DND-41 (cell line): ENCODE measurements around the gene KCNN3.

Source experiments
- ATAC-seq: fragments of 200-7000 bp; cut with Tn5 transposase; 3 replicates; pipeline ENCODE4 v1.9.1; 2021; ENCODE audit warnings: low read depth; ENCODE audit not compliant: insufficient read depth
- DNase-seq: peaks from one replicate; pipeline ENCODE4 v3.0.0-alpha.2; 2020
- H2AFZ ChIP-seq: 2 replicates; pipeline ENCODE4 v1.6.0; 2012; ENCODE audit warnings: low read depth, low read length
- H3K27ac ChIP-seq: 2 replicates; pipeline ENCODE4 v1.5.1; 2012; ENCODE audit warnings: low read length, inconsistent platforms
- H3K27me3 ChIP-seq: fragments of 200-600 bp; sonication (generic); 2 replicates; pipeline ENCODE4 v1.6.0; 2012; ENCODE audit warnings: low read length, mild to moderate bottlenecking, inconsistent platforms; ENCODE audit not compliant: insufficient read depth, poor library complexity
- H3K36me3 ChIP-seq: 2 replicates; pipeline ENCODE4 v1.5.1; 2012; ENCODE audit warnings: low read length, inconsistent platforms; ENCODE audit not compliant: insufficient read depth
- H3K4me1 ChIP-seq: 2 replicates; pipeline ENCODE4 v1.5.1; 2012; ENCODE audit warnings: mild to moderate bottlenecking, low read length; ENCODE audit not compliant: insufficient read depth
- H3K4me2 ChIP-seq: 2 replicates; pipeline ENCODE4 v1.6.0; 2012; ENCODE audit warnings: mild to moderate bottlenecking, moderate library complexity, low read length, inconsistent platforms; ENCODE audit not compliant: insufficient read depth
- H3K4me3 ChIP-seq, 2 experiments: fragments of 200-600 bp in 1 of 2; shearing (Covaris generic) in 1 of 2; 2 replicates each; pipeline ENCODE4 v1.5.1; 2012 to 2016; ENCODE audit warnings: inconsistent platforms in 2 of 2, low read length in 2 of 2, mild to moderate bottlenecking in 2 of 2, low read depth in 1 of 2, moderate library complexity in 1 of 2
- H3K79me2 ChIP-seq: 2 replicates; pipeline ENCODE4 v1.6.0; 2012; ENCODE audit warnings: low read length, inconsistent platforms; ENCODE audit not compliant: insufficient read depth
- H3K9ac ChIP-seq: 2 replicates; pipeline ENCODE4 v1.6.0; 2012; ENCODE audit warnings: low read depth, mild to moderate bottlenecking, inconsistent platforms, low read length, moderate library complexity
- H3K9me3 ChIP-seq: 2 replicates; pipeline ENCODE4 v1.5.1; 2012; ENCODE audit warnings: low read length, moderate library complexity, mild to moderate bottlenecking, inconsistent platforms; ENCODE audit not compliant: insufficient read depth, severe bottlenecking
- H4K20me1 ChIP-seq: 2 replicates; pipeline ENCODE4 v1.6.0; 2012; ENCODE audit warnings: low read length; ENCODE audit not compliant: insufficient read depth
- CTCF ChIP-seq: IDR thresholded peaks from 2 replicates; pipeline ENCODE4 v1.5.1; 2012; ENCODE audit warnings: borderline replicate concordance, low read length, moderate library complexity, mild to moderate bottlenecking; ENCODE audit not compliant: poor library complexity, severe bottlenecking; ENCODE audit errors: extremely low read depth
- EZH2 ChIP-seq: IDR thresholded peaks from 3 replicates; pipeline ENCODE4 v1.6.1; 2012; ENCODE audit warnings: borderline replicate concordance, low read depth, mild to moderate bottlenecking, moderate library complexity, low read length, inconsistent platforms; ENCODE audit not compliant: severe bottlenecking

Gene KCNN3

GRCh38 chr1:154845879-154846278, 24.2 kb downstream of the KCNN3 start:
- no peak overlapping the region for H3K27ac ChIP-seq
- no peaks in the 10 kb centered on the region for H3K79me2 ChIP-seq
- no peak for ATAC-seq
- TF ChIP-seq CTCF, result no peak
- no peak for TF ChIP-seq EZH2
- H3K27me3 ChIP-seq, result no peaks in the 10 kb centered on the region
- H2AFZ ChIP-seq, result no peak overlapping the region
- no peak overlapping the region for H3K4me3 ChIP-seq
- no peaks in the 10 kb centered on the region for H3K9me3 ChIP-seq
- no peaks in the 10 kb centered on the region for H3K36me3 ChIP-seq
- H3K4me2 ChIP-seq, result no peak overlapping the region
- no peak for DNase-seq
- H3K4me1 ChIP-seq, result no peaks in the 10 kb centered on the region
- H3K9ac ChIP-seq, result no peak overlapping the region
- 0 out of 2 replicates have a peak, but pooled peaks cover 2% of the 10 kb centered on the region for H4K20me1 ChIP-seq

GRCh38 chr1:154845174-154845573, 24.9 kb downstream of the KCNN3 start:
- Histone ChIP-seq H3K4me2 (no peak overlapping the region), H3K27me3 (no peaks in the 10 kb centered on the region), H3K9ac (no peak overlapping the region), H3K4me3 (no peak overlapping the region), H3K36me3 (no peaks in the 10 kb centered on the region), H3K9me3 (no peaks in the 10 kb centered on the region), H3K79me2 (no peaks in the 10 kb centered on the region), H3K27ac (no peak overlapping the region), H4K20me1 (0 out of 2 replicates have a peak, but pooled peaks cover 2% of the 10 kb centered on the region), H2AFZ (no peak overlapping the region), H3K4me1 (no peaks in the 10 kb centered on the region)
- TF ChIP-seq CTCF (no peak), EZH2 (no peak)
- no peak for ATAC-seq
- DNase-seq, result no peak

GRCh38 chr1:154844297-154844681, 25.8 kb downstream of the KCNN3 start:
- no peaks in the 10 kb centered on the region for H3K4me1 ChIP-seq
- 0 out of 2 replicates have a peak, but pooled peaks cover 2% of the 10 kb centered on the region for H4K20me1 ChIP-seq
- no peaks in the 10 kb centered on the region for H3K79me2 ChIP-seq
- no peaks in the 10 kb centered on the region for H3K27me3 ChIP-seq
- H3K9me3 ChIP-seq, result no peaks in the 10 kb centered on the region
- no peak overlapping the region for H3K9ac ChIP-seq
- H3K4me2 ChIP-seq, result no peak overlapping the region
- H3K4me3 ChIP-seq, result no peak overlapping the region
- H3K36me3 ChIP-seq, result no peaks in the 10 kb centered on the region
- no peak for ATAC-seq
- no peak for DNase-seq
- H3K27ac ChIP-seq, result no peak overlapping the region
- no peak overlapping the region for H2AFZ ChIP-seq
- no peak for TF ChIP-seq CTCF
- no peak for TF ChIP-seq EZH2
